Measurements from ENCODE around the gene CCDC146.
"Not testable (repeated sequence)": the region's sequence is repeated elsewhere in the genome, so short reads cannot be mapped to it uniquely, and the experiment has no call there.

The CCDC146 gene

GRCh38 chr7:77331938-77332695, 209.7 kb downstream of the CCDC146 start:
- DNase-seq, result peak; percentile 83

GRCh38 chr7:77334039-77334438, 211.6 kb downstream of the CCDC146 start:
- DNase-seq, result not testable (repeated sequence)

DNA sequence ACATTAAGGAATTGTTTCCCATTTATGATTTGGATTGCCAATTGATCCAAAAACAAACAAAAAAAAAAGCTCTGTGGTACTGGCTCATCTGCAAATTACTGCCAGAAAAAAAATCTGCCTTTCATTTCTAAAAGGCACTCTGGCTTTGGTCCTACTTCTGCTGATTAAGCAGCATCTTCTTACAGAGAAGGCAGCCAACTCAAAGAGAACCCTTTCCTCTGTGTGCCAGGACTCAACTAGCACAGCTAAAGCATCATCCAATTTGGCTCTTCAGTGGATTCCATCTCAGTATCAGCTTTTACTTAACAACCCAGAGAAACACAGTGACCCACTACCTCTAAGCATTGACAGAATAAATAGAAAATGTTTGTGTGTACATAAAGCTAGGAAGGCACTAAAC, 213.2 kb downstream of the CCDC146 start:
- no peak for DNase-seq

- DNase-seq, result no peak
Observed at GRCh38 chr7:77337456-77337990, 215.1 kb downstream of the CCDC146 start.

GRCh38 chr7:77338260-77338659, 215.8 kb downstream of the CCDC146 start:
- DNase-seq, result no peak

GRCh38 chr7:77338883-77339629, 216.6 kb downstream of the CCDC146 start:
- no peak for DNase-seq

- DNase-seq, result no peak
Observed at GRCh38 chr7:77339726-77340125, 217.3 kb downstream of the CCDC146 start.

Data from right hindlimb (tissue), 1 donor.